IPS DF 4.7 (cell line): Measurements from ENCODE around the gene PHPT1.

ENCODE experiments used
- DNase-seq: peaks from one replicate; pipeline ENCODE4 v3.0.0-alpha.2; 2013; ENCODE audit warnings: low spot score; ENCODE audit errors: extremely low read depth

PHPT1 gene

DNA sequence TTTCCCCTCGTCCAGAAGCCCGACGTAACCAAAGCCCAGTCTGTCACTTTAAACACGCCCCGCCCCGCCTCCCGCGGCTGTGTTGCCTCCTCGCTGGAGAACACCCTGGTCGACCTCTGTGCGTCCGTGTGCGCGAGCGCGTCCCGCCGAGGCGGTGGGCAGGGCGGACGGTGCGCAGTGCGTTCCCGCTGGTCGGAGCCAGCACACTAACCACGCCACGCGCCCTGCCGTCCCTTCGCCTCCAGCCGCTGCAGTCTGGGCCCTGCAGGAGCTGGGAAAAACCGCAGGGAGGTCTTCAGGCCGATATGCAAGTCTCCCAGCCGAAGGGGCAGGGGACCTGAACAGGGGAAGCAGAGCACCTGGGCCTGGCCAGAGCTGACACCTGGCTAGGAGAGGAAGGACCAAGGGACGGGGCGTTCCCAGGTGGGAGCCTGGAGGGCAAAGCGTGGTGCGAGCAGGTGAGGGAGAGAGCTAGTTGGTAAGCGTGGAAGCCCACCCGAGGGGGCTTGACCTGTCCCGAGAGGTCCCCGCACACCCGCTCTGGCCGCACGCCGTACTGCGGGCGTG is 1.3 kb upstream of the PHPT1 start:
- DNase-seq = no peak

DNA sequence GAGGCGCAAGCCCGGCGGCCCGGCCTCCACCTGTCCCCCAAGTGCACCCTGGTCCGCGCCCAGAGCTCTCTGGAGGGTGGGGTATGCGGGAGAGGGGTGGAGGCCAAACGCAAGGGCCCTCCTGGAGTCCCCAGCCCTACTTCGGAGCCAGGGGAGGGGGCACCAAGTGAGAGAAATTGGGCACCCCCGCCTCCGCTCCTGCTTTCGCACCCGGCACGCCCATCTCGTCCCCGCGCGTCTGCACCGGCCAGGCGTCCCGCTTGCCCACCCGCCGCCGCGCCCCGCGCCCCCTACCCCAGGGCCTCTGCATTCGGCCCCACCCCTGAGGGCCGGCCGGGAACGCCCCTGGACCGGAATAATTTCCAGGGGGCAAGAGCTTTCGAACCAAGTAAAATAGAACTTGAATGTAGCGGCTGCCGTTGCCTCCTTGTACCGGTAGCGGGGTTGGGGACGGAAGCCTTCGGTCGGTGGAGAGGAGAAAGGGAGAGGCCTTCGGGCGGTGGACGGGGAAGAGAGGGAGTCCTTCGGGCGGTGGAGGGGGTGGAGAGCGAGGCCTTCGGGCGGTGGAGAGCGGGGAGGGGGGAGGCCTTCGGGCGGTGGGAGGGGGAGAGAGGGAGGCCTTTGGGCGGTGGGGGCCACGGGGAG is 694 bp upstream of the PHPT1 start:
- no peak for DNase-seq

GRCh38 chr9:136849960-136850865 is 1.0 kb downstream of the PHPT1 start:
- no peak for DNase-seq

DNA sequence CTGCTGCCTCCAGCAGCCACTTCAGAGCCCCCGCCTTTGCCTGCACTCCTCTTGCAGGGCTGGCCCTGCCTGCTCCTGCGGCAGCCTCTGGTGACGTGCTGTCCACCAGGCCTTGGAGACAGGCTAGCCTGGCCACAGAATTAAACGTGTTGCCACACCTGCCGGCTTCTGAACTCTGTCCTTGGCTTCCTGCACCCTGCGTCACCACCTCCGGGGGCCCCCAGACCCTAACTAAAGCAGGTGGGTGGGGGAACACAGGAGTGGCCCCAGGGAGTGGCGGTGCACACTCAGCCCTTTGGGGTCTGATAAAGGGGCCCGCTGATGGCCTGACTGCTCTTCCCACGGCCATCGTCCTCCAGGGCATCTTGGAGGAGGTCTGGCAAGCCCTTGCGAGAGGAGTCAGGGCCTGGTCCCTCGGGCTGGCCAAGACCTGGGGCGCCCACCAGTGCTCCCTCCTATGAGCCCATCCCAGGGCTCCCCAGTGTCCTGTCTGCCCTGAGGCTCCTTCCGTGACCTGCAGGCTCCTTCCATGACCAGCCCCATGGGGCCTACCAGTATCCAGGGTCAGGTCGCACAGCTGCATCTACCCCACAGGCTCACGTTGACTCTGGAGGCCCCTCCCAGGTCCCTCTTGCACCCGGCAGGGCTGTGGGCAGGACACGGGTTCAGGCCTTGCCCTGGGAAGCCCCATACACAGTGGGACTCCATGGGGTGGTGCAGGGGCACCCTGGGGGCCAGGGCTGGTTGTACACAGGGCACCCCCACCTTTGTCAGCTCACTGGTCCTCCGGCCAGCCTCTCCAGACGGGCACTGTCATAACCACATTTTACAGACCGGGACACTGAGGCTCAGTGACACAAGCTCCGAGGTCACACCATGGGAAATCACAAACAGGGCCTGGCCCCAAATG is 1.9 kb downstream of the PHPT1 start:
- no peak for DNase-seq

DNA sequence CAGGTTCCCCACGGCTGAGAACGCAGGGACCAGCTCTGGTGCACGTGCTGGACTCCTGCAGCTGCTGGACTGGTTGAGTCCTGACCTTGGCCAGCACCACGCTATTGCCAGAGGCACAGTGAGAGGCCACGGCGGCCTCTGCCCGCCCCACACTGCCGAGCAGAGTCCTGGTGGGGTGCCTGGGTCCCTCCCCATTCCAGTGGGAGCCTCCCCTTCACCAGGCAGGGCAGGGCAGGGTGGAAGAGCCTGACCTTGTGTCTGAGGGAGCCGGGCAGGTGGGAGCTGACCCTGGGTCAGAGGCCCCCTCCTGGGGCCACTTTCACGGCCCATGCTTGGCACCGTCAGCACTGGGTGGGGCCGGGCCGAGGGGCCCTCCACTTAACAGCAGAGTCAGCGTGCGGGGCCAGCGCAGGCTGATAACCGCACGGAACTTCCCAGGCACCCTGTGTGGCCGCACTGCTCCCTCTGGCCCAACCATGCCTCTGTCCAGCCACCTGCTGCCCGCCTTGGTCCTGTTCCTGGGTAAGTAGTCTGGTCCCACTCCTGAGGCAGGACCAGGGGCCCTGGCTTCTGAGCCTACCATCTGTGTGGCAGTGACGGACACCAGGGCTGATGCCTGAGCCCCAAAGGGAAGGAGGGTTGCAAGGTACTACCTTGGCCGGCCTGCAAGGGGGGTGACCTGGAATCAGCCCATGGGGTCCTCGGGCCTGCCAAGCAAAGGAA is 2.9 kb downstream of the PHPT1 start, which contains the start of gene MAMDC4:
Gene MAMDC4, plus strand, starts transcription at position 406 of the 723 bp plus-strand sequence. Its CDS starts 71 bp downstream, at position 477.
- DNase-seq = no peak

- no peak for DNase-seq
These were observed 3.7 kb downstream of the PHPT1 start for GRCh38 chr9:136852664-136853595.

GRCh38 chr9:136853596-136854112 is 4.4 kb downstream of the PHPT1 start:
- DNase-seq = no peak

DNA sequence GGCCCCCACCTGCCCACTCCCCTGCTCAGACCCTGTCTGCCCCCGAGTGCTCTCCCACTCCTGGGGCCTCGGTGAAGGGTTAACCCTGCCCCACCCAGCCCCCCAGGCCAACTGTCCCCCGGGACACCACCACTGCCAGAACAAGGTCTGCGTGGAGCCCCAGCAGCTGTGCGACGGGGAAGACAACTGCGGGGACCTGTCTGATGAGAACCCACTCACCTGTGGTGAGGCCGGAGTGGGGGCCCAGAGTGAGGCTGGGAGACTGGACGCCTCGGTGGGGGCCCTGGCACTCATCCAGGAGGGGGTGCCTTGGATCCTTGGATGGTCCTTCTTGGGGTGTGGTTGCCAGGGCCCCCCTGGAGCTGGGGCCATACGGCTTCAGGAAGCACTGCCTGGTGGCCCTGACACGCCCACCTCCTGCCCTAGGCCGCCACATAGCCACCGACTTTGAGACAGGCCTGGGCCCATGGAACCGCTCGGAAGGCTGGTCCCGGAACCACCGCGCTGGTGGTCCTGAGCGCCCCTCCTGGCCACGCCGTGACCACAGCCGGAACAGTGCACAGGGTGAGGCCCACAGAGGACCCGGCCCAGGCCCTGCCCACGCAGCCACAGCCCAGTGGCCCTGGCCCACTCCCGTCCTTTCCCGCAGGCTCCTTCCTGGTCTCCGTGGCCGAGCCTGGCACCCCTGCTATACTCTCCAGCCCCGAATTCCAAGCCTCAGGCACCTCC is 5.1 kb downstream of the PHPT1 start:
- DNase-seq = no peak

DNA sequence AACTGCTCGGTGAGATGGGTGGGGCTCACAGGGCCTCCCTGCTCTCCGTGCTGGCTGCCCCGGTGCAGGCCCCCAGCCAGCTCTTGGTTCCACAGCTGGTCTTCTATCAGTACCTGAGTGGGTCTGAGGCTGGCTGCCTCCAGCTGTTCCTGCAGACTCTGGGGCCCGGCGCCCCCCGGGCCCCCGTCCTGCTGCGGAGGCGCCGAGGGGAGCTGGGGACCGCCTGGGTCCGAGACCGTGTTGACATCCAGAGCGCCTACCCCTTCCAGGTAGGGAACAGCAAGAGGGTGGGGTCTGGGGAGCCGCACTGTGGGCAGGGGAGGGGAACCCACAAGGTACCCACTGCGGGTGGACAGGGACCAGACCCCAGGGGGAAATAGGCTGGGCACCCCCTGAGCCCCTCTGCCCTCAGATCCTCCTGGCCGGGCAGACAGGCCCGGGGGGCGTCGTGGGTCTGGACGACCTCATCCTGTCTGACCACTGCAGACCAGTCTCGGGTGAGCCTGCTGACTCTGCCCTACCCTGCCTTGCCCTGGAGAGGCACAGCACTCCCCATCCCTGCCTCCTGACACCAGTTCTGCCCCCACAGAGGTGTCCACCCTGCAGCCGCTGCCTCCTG is 5.7 kb downstream of the PHPT1 start:
- no peak for DNase-seq

DNA sequence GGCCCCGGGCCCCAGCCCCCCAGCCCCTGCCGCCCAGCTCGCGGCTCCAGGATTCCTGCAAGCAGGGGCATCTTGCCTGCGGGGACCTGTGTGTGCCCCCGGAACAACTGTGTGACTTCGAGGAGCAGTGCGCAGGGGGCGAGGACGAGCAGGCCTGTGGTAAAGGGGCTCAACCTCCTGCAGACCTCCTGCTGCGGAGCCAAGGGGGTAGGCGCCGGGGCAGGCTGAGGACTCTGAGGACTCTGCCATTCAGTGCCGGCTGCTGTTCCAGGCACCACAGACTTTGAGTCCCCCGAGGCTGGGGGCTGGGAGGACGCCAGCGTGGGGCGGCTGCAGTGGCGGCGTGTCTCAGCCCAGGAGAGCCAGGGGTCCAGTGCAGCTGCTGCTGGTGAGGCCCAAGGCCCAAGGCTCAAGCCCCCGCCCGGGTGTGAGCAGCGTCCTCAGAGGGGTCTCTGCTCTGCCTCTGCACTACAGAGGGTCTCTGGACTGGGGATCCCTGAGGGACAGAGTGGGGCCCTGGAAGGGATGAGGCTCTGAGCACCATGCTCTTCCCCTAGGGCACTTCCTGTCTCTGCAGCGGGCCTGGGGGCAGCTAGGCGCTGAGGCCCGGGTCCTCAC is 6.4 kb downstream of the PHPT1 start:
- DNase-seq = no peak

- DNase-seq = no peak
These were observed 6.9 kb downstream of the PHPT1 start for GRCh38 chr9:136856079-136856476.

DNA sequence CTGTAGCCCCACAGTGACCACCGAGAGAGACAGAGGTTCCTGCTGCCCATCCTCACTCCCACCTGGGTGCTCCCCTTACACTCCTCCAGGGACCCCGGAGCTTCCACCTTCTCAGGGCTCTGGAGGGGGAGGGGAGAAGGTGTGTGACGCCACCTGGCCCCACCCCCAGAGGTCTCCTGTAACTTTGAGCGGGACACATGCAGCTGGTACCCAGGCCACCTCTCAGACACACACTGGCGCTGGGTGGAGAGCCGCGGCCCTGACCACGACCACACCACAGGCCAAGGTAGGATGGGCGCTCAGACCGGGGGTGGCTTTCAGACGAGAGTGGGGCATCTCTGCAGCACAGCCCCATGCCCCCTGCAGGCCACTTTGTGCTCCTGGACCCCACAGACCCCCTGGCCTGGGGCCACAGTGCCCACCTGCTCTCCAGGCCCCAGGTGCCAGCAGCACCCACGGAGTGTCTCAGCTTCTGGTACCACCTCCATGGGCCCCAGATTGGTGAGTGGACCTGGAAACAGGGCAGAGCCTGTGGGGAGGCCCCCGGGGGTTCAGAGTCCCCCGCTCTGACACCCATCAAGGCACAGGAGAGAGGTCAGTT is 7.4 kb downstream of the PHPT1 start:
- no peak for DNase-seq

GRCh38 chr9:136857166-136857565 is 8.0 kb downstream of the PHPT1 start:
- no peak for DNase-seq

- no peak for DNase-seq
These were observed 8.6 kb downstream of the PHPT1 start for GRCh38 chr9:136857581-136858412.

GRCh38 chr9:136858452-136858843 is 9.2 kb downstream of the PHPT1 start:
- no peak for DNase-seq
